Measurements from ENCODE around the gene CATSPERB.
"Not testable (repeated sequence)": the region's sequence is repeated elsewhere in the genome, so short reads cannot be mapped to it uniquely, and the experiment has no call there.

CATSPERB gene

DNA sequence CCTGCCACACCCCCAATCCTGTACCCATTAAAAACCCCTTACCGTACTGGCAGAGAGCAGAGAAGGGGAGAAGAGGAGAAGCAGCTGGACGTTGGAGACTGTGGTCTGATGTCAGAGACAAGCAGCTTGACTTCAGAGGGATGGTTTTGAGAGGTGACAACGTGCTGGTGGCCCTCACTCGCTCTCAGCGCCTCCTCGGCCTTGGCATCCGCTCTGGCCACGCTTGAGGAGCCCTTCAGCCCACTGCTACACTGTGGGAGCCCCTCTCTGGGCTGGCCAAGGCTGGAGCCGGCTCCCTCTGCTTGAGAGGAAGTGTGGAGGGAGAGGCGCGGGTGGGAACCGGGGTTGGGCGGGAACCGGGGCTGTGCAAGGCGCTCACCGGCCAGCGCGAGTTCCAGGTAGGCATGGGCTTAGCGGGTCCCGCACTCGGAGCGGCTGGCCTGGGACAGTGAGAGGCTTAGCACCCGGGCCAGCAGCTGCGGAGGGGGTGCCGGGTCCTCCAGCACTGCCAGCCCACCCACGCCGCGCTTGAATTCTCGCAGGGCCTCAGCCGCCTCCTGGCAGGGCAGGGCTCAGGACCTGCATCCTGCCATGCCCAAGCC is 154.2 kb downstream of the CATSPERB start:
- no peak for DNase-seq (ENCODE audit: low spot score)

DNA sequence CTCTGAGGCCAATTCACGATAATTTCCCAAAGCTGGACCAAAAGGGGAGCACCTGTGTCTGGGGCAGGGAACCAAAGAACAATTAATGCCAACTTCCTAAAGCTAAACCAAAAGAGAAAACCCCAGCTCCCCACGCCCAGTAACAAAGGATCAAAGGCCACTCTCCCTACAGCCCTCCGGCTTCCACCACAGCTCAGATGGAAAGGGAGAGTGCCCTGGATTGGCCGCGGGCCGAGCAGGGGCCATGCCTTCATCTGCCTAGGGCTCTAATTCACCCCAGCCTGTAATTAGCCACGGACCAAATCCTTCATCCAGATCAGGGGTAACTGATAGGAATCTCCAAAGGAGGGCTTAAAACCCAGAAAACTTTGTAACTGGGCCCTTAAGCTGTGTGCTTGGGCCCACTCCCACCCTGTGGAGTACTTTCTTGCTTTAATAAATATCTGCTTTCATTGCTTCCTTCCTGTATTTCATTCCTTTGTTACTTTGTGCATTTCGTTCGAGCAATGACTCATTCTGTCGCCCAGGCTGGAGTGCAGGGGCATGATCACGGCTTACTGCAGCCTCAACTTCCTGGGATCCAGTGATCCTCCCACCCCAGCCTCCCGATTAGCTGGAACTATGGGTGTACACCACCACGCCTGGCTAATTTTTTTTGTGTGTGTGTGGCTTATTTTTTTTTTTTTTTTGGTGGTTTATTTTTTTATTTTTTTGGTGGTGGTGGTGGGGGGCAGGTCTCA is 156.2 kb downstream of the CATSPERB start:
- no peak for DNase-seq (ENCODE audit: low spot score)

DNA sequence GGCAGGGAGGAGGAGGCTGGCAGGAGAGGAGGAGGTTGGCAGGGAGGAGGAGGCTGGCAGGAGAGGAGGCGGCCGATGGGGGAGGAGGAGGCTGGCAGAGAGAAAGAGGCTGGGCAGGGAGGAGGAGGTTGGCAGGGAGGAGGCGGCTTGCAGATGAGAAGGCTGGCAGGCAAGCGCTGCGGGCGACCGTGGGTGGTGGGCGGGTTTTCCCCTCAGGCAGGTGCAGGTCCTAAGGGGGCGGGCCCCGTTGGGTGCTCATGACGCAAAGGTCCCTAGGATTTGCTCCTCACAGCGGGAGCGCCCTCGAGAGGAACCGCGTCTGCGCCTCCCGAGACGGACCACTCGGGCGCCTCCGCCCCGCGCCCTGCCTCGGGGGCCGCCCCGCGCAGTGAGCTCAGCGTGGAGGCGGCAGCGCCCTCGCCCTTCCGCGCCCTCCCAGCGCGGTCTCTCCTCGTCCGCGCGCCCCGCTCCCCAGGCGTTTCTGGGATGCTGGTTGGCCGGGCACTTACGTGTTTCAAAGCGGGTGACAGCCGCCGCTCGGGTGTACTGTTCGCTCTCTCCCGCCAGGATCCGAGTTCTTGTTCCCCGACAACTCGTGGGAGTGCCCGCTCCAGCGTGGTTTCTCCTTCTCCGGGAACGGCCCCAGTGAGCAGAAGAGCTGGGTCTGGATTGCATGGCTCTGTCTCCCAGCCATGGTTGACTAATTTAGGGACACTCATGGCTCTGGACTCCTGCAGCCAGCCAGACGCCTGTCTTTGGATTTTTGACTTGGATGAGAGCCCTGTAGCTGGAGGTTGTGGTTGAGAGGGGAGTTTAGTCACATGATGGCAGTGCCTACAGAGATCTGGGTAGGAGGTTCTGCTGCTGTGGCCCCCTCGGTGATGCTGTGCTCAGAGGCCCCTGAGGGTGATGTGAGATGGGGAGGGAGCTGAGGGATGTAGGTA is 157.7 kb downstream of the CATSPERB start:
- DNase-seq (ENCODE audit: low spot score), result peak; percentile 38

DNA sequence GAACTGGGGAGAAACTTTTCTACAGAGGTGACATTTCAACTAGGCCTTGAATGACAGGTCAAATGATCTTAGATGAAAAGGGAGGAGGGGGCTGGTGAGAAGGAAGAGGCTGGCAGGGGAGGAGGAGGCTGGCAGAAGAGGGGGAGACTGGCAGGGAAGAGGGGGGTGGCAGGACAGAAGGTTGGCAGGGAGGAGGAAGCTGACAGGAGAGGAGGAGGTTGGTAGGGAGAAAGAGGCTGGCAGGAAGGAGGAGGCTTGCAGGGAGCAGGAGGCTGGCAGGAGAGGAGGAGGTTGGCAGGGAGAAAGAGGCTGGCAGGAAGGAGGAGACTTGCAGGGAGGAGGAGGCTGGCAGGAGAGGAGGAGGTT is 158.4 kb downstream of the CATSPERB start:
- DNase-seq (ENCODE audit: low spot score), result no peak

DNA sequence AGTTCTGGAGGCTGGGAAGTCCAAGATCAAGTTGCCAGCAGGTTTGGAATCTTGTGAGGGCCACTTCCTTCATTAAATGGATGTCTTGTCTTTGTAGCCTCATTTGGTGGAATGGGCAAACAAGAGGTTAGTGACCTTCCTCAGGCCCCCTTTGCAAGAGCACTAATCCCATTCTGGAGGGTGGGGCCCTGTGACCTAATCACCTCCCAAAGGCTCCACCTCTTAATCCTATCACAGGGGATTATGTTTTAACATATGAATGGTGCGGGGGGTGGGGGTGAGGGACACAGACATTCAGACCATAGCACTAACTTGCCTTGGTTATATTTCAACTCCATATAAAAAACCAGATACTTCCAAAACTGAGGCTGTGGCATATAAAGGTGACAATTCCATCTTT is 161.9 kb downstream of the CATSPERB start:
- no peak for DNase-seq (ENCODE audit: low spot score)

DNA sequence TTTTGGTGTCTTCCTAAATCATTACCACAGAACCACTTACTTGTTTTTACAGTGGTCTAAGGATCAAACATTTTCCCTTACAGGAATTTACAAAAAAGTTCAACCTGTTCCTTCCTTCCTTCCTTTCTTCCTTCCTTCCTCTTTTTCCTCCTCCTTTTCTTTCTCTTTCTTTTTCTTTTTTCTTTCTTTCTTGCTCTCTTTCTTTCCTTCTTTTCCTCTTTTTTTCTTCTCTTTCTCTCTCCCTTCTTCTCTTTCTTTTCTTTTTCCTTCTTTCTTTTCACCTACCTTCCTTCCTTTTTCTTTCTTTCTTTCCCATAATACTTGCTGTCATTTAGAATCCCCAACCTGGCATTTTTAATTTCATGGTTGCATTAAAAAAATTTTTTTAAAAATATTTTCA is 162.6 kb downstream of the CATSPERB start:
- no peak for DNase-seq (ENCODE audit: low spot score)

DNA sequence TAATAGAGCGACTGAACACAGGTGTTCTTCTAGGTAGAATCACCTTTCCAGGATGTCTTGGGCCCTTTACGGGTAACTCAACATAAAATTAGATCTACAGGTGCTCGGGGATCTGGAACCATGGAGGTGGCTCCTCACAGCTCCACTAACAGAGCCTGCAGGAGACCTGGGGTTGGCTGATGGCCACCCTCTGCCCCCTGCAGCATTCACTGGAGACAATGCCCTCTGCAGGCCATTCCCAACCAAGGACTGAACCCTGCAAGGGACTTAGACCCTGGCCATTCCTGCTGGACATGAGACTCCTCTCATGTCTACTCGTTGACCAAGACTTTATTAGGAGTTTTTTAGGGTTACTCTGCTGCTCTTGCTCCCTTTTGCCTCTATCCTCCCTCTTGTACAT is 163.3 kb downstream of the CATSPERB start:
- no peak for DNase-seq (ENCODE audit: low spot score)

DNA sequence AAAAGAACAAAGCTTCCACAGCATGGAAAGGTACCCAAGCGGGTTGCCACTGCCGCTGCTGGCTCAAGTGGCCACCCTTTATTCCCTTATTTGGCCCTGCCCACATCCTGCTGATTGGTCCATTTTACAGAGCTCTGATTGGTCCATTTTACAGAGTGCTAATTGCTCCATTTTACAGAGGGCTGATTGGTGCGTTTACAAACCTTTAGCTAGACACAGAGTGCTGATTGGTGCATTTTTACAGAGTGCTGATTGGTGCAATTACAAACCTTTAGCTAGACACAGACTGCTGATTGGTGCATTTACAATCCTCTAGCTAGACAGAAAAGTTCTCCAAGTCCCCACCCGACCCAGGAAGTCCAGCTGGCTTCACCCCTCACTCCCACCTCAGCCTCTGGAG is 164.1 kb downstream of the CATSPERB start:
- not testable (repeated sequence) for DNase-seq (ENCODE audit: low spot score)

DNA sequence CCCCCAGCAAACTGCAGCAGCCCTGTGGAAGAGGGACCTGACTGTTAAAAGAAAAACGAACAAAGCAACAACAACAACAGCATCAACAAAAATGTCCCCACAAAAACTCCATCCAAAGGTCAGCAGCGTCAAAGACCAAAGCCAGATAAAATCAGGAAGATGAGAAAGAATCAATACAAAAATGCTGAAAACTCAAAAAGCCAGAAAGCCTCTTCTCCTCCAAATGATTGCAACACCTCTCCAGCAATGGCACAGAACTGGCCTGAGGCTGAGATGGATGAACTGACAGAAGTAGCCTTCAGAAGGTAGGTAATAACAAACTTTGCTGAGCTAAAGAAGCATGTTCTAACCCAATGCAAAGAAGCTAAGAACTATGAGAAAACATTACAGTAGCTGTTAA is 176.4 kb downstream of the CATSPERB start:
- no peak for DNase-seq (ENCODE audit: low spot score)

DNA sequence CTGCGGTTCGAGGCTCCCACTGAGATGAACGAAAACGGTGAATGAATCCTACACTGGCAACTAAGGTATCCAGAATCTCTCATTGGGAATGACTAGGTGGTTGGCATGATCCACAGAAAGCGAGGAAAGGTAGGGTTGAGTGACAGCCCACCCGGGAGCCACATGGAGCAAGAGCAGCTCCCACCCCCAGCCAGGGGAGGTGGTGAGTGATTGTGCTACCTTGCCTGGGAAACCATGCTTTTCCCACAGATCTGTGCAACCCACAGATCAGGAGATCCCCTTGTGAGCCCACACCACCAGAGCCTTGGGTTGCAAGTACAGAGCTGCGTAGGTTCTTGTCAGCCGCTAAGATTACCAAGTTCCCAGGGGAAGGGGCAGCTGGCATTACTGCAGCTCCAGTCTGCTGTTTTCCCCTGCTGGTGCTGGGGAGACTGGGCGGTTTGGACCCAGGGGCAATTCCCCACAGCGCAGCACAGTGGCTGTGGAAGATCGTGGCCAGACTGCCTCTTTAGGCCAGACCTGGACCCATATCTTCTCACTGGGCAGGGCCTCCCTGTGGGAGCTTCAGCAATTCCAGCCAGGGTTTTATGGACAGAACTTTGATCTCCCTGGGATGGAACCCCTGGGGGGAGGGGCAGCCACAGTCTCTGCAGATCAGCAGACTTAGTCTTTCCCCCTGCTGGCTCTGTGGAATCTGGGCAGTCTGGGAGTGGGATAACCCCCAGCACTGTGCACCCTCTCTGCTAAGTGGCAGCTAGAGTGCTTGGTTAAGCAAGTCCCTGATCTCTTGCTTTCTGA is 177.2 kb downstream of the CATSPERB start:
- no peak for DNase-seq (ENCODE audit: low spot score)

DNA sequence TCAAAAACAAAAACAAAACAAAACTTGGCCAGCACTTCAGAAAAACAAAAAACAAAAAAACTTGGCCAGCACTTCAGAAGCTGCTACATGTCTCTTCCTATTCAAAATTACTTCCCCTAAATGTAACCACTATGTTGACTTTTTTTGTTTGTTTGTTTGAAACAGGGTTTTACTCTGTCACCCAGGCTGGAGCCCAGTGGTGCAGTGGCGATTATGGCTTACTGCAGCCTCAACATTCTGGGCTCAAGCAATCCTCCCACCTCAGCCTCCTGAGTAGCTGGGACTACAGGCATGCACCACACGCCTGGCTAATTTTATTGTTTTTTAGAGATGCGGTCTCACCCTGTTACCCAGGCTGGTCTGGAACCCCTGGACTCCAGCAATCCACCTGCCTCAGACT is 183.8 kb downstream of the CATSPERB start:
- DNase-seq (ENCODE audit: low spot score), result no peak

DNA sequence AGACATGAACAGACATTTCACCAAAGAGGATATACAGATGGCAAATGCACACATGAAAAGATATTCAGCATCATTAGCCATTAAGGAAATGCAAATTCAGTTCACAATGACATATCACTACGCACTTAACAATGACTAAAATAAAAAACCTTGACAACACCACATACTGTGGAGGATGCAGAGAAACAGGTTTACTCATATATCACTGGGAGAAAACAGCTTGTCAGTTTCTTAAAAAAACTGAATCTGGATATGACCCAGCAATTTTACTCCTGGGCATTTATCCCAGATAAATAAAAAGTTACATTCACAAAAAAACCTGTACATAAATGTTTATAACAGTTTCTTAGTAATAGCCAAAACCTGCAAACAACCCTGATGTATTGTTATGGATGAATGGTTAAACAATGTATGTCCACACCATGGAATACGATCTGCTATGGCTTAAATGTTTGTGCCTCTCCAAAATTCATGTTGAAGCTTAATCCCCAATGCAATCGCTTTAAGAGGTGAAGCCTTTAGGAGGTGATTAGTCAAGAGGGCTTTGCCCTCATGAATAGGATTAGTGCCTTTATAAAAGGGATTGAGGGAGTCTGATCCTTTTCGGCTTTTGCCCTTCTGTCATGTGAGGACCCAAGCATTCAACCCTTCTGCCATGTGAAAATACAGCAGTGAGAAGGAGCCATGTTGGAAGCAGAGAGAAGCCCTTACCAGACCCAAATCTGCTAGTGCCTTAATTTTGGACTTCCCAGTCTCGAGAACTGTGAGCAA is 185.8 kb downstream of the CATSPERB start:
- DNase-seq (ENCODE audit: low spot score), result no peak

DNA sequence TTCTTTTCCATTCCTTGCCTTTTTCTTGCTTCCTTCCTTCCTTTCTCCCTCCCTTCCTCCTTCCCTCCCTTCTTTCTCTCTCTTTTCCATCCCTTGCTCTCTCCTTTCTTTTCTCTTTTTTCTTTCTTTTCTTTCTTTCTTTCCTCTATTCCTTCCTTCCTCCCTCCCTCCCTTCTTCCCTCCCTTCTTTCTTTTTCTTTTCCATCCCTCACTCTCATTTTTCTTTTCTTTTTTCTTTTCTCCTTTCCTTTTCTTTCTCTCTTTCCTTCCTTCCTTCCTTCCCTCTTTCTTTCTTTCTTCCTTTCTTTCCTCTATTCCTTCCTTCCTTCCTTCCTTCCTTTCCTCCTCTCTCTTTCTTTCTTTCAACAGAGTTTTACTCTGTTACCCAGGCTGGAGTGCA is 186.7 kb downstream of the CATSPERB start:
- no peak for DNase-seq (ENCODE audit: low spot score)

DNA sequence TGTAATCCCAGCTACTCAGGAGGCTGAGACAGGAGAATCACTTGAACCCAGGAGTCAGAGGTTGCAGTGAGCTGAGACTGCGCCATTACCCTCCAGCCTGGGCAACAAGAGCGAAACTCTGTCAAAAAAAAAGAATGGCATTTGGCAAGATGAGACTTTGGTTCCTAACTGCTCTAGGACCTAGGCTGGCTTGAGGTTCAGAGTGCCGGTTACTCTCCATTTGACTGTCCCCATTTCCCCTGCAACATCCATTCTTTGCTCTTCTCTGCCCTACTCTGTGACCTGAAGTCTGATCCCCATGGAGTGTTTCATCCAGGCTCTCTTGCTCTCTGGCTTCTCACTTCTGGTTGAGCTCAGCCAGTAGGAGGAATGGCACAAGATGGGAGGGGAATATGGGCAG is 195.6 kb downstream of the CATSPERB start:
- no peak for DNase-seq (ENCODE audit: low spot score)

DNA sequence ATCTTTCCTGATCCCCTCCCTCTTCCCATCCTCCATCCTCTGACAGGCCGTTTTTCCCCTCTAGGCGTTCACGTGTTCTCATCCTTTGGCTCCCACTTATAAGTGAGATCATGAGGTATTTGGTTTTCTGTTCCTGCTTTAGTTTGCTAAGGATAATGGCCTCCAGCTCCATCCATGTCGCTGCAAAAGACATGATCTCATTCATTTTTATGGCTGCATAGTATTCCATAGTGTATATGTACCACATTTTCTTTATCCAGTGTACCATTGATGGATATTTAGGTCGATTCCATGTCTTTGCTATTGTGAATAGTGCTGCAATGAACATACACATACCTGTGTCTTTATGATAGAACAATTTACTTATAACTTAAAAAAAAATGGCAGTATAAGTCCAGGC is 197.8 kb downstream of the CATSPERB start:
- not testable (repeated sequence) for DNase-seq (ENCODE audit: low spot score)

DNA sequence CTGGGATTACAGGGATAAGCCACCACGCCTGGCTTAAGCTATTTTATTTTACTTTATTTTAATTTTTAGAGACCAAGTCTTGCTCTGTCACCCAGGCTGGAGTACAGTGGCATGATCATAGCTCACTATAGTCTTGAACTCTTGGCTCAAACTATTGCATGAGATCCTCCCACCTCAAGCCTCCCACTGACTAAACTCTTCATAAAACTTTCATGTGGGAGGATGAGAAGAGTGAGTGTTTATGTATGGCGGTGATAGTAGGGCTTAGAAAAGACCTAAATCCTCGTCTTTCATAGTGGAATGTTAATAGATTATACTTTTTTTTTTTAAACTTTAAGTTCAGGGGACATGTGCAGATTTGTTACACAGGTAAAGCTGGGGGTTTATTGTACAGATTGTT is 198.3 kb downstream of the CATSPERB start:
- DNase-seq (ENCODE audit: low spot score), result no peak

Data from germinal center (tissue), 1 donor.